Activated T-cell treated with anti-CD3 and anti-CD28 coated beads, Interleukin-2, amount 50 U/mL, for 1 hour (primary cell): ENCODE data around the gene CAMKV.
A peak's percentile ranks its signal among the peaks of the same experiment; 100 is the strongest.

Experiments
- DNase-seq: peaks from one replicate; pipeline ENCODE4 v3.0.0-alpha.2; 2020

The CAMKV gene

DNA sequence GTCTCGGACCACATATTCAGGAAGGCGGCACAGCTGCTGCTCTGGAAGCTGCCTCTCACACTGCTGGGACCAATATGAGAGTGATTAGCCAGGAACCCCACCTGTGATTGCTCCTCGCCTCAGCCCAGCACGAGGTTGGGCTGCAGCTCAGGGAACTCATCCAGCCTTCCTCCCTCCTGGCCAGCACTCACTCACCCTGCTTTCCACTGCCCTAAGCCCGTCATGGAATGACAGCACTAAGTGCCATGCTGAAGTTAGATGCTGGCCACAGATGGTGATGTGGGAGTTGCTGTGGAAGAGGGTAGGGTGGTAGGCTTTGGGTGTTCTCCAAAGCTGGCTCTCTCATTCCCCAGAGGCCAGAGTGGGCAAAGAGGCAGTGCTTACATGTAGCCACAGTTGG lies 26.6 kb upstream of the CAMKV start:
- DNase-seq = no peak

DNA sequence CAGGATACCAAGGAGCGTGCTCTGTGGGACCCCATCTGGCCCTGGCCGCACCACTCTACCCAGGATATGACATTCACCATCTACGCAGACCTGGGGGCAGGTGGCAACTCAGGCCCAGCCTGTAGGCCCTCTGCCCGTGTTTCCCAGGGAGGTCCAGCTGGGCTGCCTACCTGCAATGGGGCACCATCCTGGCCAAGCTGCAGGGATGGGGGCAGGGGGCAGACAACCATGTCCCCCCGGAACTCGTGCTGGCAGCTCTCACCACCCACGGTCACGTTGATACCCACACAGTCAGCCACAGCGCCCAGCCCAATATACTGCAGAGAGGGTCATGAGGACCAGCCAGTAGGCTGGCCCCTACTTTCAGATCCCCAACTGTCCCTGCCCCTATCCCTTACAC lies 26.1 kb upstream of the CAMKV start:
- no peak for DNase-seq

DNA sequence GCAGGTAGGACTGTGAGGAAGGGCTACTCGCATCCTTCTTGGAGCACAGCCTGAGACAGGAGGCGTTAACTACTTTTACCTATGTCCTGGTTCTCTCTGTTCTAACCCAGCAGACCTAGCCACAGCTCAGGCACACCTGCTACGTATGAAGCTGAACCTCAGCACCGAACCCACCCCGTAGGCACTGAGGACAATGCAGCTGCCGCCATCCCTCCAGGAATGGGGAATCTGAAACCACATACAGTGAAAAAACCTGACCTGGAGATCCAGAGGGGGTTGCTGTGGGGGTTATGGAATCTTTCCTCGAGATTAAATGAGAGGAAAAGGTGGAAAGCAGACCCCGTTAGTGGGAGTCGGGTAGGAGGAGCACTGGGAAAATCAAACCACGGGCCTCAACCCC lies 19.6 kb upstream of the CAMKV start:
- no peak for DNase-seq

- no peak for DNase-seq
Measured at GRCh38 chr3:49886922-49887265, 17.2 kb upstream of the CAMKV start.

- no peak for DNase-seq
Measured at GRCh38 chr3:49883998-49884397, 14.3 kb upstream of the CAMKV start.

GRCh38 chr3:49882166-49882565 lies 12.5 kb upstream of the CAMKV start:
- DNase-seq = no peak

GRCh38 chr3:49880581-49881315 lies 11.0 kb upstream of the CAMKV start:
- no peak for DNase-seq

DNA sequence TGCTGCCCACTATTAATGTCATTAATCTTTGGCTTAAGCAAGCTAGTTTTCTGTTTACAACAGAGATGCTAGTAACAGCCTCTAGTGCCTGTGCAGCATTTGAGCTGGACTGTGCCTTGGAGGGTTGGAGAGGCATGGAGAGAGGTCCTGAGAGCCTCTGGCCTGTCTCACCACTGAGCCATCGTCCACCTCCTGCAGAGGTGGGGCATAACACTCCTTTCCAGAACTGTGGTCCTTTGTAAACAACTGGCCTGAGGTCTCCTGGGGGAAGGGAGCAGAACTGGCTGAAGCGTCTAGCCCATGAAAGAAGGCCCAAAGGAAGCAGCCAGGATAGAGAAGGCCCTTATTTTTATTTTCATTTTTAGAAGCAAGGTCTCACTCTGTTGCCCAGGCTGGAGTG lies 10.0 kb upstream of the CAMKV start:
- no peak for DNase-seq

- DNase-seq = no peak
Measured at GRCh38 chr3:49878686-49879085, 9.0 kb upstream of the CAMKV start.

GRCh38 chr3:49877716-49878115 lies 8.0 kb upstream of the CAMKV start:
- no peak for DNase-seq

GRCh38 chr3:49876567-49876966 lies 6.9 kb upstream of the CAMKV start:
- DNase-seq = no peak

DNA sequence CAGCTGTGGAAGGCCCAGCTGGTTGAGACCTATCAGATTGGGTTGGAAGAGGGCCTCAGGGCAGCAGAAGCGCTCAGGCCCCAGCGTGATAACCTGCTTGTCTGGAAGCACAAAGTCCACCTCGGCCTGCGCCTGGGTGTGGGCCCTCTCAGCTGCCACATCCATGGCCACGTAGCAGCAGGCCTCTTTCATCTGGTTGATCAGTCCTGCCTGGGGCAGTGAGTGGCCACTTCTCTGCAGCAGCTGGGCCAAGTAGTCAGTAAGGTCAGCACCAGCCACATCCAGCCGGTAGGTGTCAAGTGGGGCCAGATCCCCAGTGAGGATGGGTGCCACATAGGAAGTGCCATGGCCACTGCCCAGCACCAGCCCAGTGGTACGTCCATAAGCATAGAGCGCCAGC lies 3.9 kb upstream of the CAMKV start:
- no peak for DNase-seq

DNA sequence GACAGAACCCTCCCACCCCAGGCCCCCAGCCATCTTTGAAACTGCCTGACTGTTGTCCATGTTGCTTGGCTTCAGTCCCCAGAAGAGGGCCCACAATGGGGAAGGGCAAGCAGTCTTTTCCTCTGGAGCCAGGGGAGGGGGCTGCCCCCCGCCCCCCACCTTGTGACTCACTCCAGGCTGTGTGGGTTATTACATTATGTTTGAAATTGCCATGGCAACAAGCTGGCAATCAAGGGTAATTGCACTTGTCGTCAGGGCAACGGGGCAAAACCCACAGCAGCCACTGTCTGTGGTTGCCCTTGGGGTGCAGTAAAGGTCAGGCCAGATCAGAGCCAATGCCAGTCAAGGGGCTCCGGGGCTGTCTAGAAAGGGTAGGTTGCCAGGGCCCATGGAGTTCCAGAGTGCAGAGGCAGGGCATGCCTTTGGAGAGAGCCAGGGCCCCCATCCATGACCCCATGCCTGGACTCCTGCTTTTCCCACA lies 3.1 kb upstream of the CAMKV start:
- DNase-seq = peak; percentile 45

DNA sequence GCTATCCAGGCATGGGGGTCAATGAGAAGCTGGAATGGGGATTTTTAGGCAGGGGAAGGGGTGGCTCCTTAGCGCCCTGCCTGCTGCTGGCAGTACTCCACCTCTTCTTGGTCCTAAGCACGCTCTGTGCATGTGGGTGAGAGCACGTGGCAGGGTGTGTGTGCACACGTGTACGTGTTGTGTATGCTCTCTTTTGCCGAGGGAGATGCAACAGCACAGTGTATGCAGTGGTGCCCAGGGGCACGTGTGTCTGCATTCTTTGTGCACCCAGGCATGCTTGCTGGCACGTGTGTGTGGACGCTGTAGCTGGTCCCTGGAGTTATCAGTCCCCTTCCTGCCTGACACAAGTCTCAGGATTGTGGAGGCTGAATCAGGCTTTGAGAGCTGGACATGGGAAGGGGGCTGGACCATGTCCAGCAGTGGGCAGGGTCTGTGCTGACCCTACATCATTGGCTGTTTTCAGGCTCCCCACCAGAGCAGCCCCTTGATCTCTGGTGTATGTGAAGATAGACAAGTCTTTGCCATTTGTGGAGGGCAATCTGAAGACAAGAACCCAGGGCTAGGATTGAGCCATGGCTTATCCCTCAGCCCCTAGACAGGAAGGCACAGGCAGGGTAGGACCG lies 1.9 kb upstream of the CAMKV start:
- DNase-seq = no peak

GRCh38 chr3:49868862-49869466 lies 742 bp downstream of the CAMKV start:
- DNase-seq = no peak

- no peak for DNase-seq
Measured at GRCh38 chr3:49867871-49868321, 1.8 kb downstream of the CAMKV start.

- no peak for DNase-seq
Measured at GRCh38 chr3:49867400-49867799, 2.3 kb downstream of the CAMKV start.

DNA sequence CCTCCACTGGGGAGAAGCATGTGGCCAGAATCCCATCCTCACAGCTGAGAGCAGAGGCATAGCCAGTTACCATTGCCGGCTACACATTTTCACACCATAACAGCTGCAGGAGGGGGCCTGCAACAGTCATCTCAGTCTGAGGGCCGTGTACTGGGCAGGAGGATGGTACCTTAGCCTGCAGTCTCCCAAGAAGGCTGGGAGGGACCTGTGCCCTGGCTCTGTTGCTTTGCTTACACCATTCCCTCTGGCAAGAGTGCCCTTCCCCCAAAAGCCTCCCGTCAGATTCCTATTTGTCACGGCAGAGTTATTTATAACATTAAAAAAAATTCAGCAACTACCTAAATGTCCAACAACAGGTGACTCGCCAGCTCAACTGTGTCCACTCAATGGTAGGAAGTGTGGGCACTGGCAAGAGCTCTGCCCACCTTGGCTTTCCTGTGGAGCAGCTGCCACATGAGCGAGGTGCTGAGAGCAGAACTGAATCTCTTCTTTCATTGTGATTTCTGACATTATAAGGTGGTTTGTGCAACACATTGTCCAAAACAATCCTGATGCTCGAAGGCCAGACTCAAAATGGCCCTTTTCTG lies 4.4 kb downstream of the CAMKV start:
- DNase-seq = no peak

GRCh38 chr3:49864505-49864904 lies 5.2 kb downstream of the CAMKV start:
- DNase-seq = no peak

GRCh38 chr3:49859576-49860305 lies 10.0 kb downstream of the CAMKV start:
- DNase-seq = no peak

- DNase-seq = peak; percentile 96
Measured at GRCh38 chr3:49856181-49857005, 13.3 kb downstream of the CAMKV start, which contains the start of gene TRAIP. Gene TRAIP (minus strand): TSS chr3:49856564. CDS start chr3:49856453, 111 bp downstream.

DNA sequence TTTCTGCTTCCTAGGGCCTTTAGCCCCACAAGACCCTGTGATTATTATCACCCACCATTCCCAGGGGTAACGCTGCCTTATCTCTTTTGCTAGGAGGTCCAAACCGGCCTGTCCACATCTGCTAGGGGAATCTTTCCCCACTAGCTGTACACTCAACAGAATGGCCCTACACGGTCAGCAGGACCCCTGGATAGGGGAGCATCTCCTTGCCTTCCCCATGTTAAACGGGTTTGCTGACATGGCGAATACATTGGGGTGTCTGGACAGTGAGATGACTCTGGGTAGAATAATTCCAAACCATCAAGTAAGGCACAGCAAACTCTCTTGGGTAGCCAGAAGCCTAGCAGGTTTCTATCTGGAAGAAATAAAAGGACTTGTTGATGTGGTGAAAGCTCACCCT lies 14.0 kb downstream of the CAMKV start:
- DNase-seq = no peak
